IMR-90 (cell line): ENCODE data around the gene GAS2L3.
"Not testable (repeated sequence)": the region's sequence is repeated elsewhere in the genome, so short reads cannot be mapped to it uniquely, and the experiment has no call there.

ENCODE experiments used
- CEBPB ChIP-seq: IDR thresholded peaks from 2 replicates; pipeline ENCODE4 v1.6.1; 2012; ENCODE audit warnings: low read depth, low read length, improper control_type of control experiment
- CHD1 ChIP-seq: IDR thresholded peaks from 2 replicates; pipeline ENCODE4 v1.6.1; 2012; ENCODE audit warnings: low read depth, low read length, improper control_type of control experiment
- FOS ChIP-seq: fragments of 150-350 bp; IDR thresholded peaks from 2 replicates; pipeline ENCODE4 v1.6.1; 2016; ENCODE audit warnings: low read depth, low read length
- MAFK ChIP-seq: IDR thresholded peaks from 2 replicates; pipeline ENCODE4 v1.6.1; 2012; ENCODE audit warnings: low read depth, low read length, improper control_type of control experiment
- MAZ ChIP-seq: IDR thresholded peaks from 2 replicates; pipeline ENCODE4 v1.6.1; 2012; ENCODE audit warnings: low read depth, mild to moderate bottlenecking, low read length, improper control_type of control experiment, moderate library complexity, borderline replicate concordance
- MXI1 ChIP-seq: IDR thresholded peaks from 2 replicates; pipeline ENCODE4 v1.6.1; 2012; ENCODE audit warnings: low read depth, mild to moderate bottlenecking, low read length, moderate library complexity, borderline replicate concordance
- NFE2L2 ChIP-seq: fragments of 150-350 bp; IDR thresholded peaks from 2 replicates; pipeline ENCODE4 v1.6.1; 2016; ENCODE audit warnings: low read depth, mild to moderate bottlenecking, low read length
- POLR2A ChIP-seq: IDR thresholded peaks from 2 replicates; pipeline ENCODE4 v1.6.1; 2012; ENCODE audit warnings: mild to moderate bottlenecking, low read depth, low read length
- RAD21 ChIP-seq: IDR thresholded peaks from 2 replicates; pipeline ENCODE4 v1.6.1; 2012; ENCODE audit warnings: low read length, improper control_type of control experiment
- RFX5 ChIP-seq: IDR thresholded peaks from 2 replicates; pipeline ENCODE4 v1.8.0; 2012; ENCODE audit warnings: low read depth, mild to moderate bottlenecking, low read length, moderate library complexity
- SMC3 ChIP-seq: fragments of 150-350 bp; IDR thresholded peaks from 2 replicates; pipeline ENCODE4 v1.6.1; 2016; ENCODE audit warnings: low read depth, mild to moderate bottlenecking, antibody characterized with exemption, low read length, moderate library complexity
- TF ChIP-seq, protein P1 (sequence below): conservative IDR thresholded peaks from 2 replicates; pipeline ENCODE4 v1.5.1; 2012; ENCODE audit warnings: mild to moderate bottlenecking, low read depth, low read length, improper control_type of control experiment
- TF ChIP-seq, protein P2 (sequence below): fragments of 150-350 bp; IDR thresholded peaks from 2 replicates; pipeline ENCODE4 v1.6.1; 2016; ENCODE audit warnings: low read depth, mild to moderate bottlenecking, low read length, moderate library complexity, borderline replicate concordance

DNA sequence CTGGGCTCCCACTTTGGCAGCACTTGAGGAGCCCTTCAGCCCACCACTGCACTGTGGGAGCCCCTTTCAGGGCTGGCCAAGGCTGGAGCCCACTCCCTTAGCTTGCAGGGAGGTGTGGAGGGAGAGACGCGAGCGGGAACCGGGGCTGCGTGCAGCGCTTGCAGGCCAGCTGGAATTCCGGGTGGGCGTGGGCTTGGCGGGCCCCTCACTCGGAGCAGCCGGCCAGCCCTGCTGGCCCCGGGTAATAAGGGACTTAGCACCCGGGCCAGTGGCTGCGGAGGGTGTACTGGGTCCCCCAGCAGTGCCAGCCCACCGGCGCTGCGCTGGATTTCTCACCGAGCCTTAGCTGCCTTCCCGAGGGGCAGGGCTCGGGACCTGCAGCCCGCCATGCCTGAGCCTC, 14.2 kb upstream of the GAS2L3 start:
- TF ChIP-seq, protein P1, sequence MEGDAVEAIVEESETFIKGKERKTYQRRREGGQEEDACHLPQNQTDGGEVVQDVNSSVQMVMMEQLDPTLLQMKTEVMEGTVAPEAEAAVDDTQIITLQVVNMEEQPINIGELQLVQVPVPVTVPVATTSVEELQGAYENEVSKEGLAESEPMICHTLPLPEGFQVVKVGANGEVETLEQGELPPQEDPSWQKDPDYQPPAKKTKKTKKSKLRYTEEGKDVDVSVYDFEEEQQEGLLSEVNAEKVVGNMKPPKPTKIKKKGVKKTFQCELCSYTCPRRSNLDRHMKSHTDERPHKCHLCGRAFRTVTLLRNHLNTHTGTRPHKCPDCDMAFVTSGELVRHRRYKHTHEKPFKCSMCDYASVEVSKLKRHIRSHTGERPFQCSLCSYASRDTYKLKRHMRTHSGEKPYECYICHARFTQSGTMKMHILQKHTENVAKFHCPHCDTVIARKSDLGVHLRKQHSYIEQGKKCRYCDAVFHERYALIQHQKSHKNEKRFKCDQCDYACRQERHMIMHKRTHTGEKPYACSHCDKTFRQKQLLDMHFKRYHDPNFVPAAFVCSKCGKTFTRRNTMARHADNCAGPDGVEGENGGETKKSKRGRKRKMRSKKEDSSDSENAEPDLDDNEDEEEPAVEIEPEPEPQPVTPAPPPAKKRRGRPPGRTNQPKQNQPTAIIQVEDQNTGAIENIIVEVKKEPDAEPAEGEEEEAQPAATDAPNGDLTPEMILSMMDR: not testable (repeated sequence)
- TF ChIP-seq POLR2A, MAFK, CEBPB, RAD21, MAZ, FOS, SMC3, CHD1, RFX5, NFE2L2, MXI1: not testable (repeated sequence)
- TF ChIP-seq, protein P2, sequence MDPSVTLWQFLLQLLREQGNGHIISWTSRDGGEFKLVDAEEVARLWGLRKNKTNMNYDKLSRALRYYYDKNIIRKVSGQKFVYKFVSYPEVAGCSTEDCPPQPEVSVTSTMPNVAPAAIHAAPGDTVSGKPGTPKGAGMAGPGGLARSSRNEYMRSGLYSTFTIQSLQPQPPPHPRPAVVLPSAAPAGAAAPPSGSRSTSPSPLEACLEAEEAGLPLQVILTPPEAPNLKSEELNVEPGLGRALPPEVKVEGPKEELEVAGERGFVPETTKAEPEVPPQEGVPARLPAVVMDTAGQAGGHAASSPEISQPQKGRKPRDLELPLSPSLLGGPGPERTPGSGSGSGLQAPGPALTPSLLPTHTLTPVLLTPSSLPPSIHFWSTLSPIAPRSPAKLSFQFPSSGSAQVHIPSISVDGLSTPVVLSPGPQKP: not testable (repeated sequence)
